Parathyroid adenoma (tissue), 2 donors: ENCODE results near the gene CIAO3.

ENCODE experiments used
- H2AFZ ChIP-seq: fragments of 300-600 bp; sonication (generic); one replicate; pipeline ENCODE4 v1.7.0; 2017; ENCODE audit warnings: antibody characterized with exemption, mild to moderate bottlenecking
- H3K27ac ChIP-seq: fragments of 300-600 bp; sonication (generic); one replicate; pipeline ENCODE4 v1.7.0; 2017
- H3K27me3 ChIP-seq: fragments of 300-600 bp; sonication (generic); one replicate; pipeline ENCODE4 v1.7.0; 2017; ENCODE audit warnings: low read length; ENCODE audit not compliant: control insufficient read depth, insufficient read depth
- H3K36me3 ChIP-seq: fragments of 300-600 bp; sonication (generic); one replicate; pipeline ENCODE4 v1.7.0; 2017; ENCODE audit warnings: low read length; ENCODE audit not compliant: control insufficient read depth, insufficient read depth
- H3K4me1 ChIP-seq: fragments of 300-600 bp; sonication (generic); one replicate; pipeline ENCODE4 v1.7.0; 2017; ENCODE audit warnings: control low read depth
- H3K4me2 ChIP-seq: fragments of 300-600 bp; sonication (generic); one replicate; pipeline ENCODE4 v1.7.0; 2017; ENCODE audit warnings: low read length
- H3K4me3 ChIP-seq: fragments of 300-600 bp; sonication (generic); one replicate; pipeline ENCODE4 v1.7.0; 2017; ENCODE audit warnings: low read depth, low read length
- H3K79me2 ChIP-seq: fragments of 300-600 bp; sonication (generic); one replicate; pipeline ENCODE4 v1.7.0; 2017; ENCODE audit warnings: control low read depth
- H3K9ac ChIP-seq: fragments of 300-600 bp; sonication (generic); one replicate; pipeline ENCODE4 v1.7.0; 2017; ENCODE audit warnings: mild to moderate bottlenecking
- H3K9me3 ChIP-seq: fragments of 300-600 bp; sonication (generic); one replicate; pipeline ENCODE4 v1.7.0; 2017; ENCODE audit warnings: low read length; ENCODE audit not compliant: control insufficient read depth
- TF ChIP-seq, protein P1 (sequence below): fragments of 300-600 bp; sonication (generic); IDR thresholded peaks from one replicate; pipeline ENCODE4 v1.7.0; 2017; ENCODE audit warnings: antibody characterized with exemption, mild to moderate bottlenecking
- donor health status: primary hyperparathyroidism.

Gene CIAO3

DNA sequence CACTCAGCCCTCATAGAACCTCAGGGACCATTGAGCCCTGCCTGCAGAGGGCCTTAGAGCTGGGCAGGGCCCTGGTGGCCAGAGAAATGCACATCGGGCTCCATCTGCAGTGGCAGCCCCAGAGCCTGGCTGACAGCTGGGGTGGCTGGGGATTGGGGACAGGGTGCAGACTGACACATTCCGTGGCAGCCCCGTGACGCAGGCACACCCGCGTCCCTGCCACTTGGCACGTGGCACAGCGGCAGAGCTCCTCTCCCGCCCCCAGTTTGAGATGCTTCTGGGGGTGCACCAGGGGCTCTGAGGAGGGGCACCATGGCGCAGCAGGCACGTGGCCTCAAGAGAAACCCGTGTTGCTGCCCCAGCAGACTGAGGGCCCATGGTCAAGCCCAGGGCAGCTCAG, 37.4 kb downstream of the CIAO3 start:
- TF ChIP-seq, protein P1, sequence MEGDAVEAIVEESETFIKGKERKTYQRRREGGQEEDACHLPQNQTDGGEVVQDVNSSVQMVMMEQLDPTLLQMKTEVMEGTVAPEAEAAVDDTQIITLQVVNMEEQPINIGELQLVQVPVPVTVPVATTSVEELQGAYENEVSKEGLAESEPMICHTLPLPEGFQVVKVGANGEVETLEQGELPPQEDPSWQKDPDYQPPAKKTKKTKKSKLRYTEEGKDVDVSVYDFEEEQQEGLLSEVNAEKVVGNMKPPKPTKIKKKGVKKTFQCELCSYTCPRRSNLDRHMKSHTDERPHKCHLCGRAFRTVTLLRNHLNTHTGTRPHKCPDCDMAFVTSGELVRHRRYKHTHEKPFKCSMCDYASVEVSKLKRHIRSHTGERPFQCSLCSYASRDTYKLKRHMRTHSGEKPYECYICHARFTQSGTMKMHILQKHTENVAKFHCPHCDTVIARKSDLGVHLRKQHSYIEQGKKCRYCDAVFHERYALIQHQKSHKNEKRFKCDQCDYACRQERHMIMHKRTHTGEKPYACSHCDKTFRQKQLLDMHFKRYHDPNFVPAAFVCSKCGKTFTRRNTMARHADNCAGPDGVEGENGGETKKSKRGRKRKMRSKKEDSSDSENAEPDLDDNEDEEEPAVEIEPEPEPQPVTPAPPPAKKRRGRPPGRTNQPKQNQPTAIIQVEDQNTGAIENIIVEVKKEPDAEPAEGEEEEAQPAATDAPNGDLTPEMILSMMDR = no peak
- no peak overlapping the region for H3K4me2 ChIP-seq
- H3K4me3 ChIP-seq = no peak overlapping the region
- H3K79me2 ChIP-seq = peaks cover 28% of the 10 kb centered on the region
- H3K27me3 ChIP-seq = peaks cover 13% of the 10 kb centered on the region
- H2AFZ ChIP-seq = no peak overlapping the region
- H3K9ac ChIP-seq = no peak overlapping the region
- H3K9me3 ChIP-seq = no peaks in the 10 kb centered on the region
- no peak overlapping the region for H3K27ac ChIP-seq
- H3K4me1 ChIP-seq = no peaks in the 10 kb centered on the region
- H3K36me3 ChIP-seq = no peaks in the 10 kb centered on the region

- Histone ChIP-seq H3K27ac (no peak overlapping the region), H3K36me3 (no peaks in the 10 kb centered on the region), H2AFZ (no peak overlapping the region), H3K9me3 (no peaks in the 10 kb centered on the region), H3K4me3 (no peak overlapping the region), H3K27me3 (peaks cover 10% of the 10 kb centered on the region), H3K4me2 (no peak overlapping the region), H3K79me2 (peaks cover 31% of the 10 kb centered on the region), H3K4me1 (no peaks in the 10 kb centered on the region), H3K9ac (no peak overlapping the region)
- TF ChIP-seq, protein P1 = no peak
These were observed 38.5 kb downstream of the CIAO3 start for GRCh38 chr16:702341-702740.

- peaks cover 31% of the 10 kb centered on the region for H3K79me2 ChIP-seq
- H3K36me3 ChIP-seq = no peaks in the 10 kb centered on the region
- H3K27ac ChIP-seq = no peak overlapping the region
- H3K27me3 ChIP-seq = peaks cover 10% of the 10 kb centered on the region
- no peaks in the 10 kb centered on the region for H3K9me3 ChIP-seq
- no peak overlapping the region for H3K4me3 ChIP-seq
- TF ChIP-seq, protein P1 = no peak
- H2AFZ ChIP-seq = no peak overlapping the region
- no peak overlapping the region for H3K4me2 ChIP-seq
- H3K9ac ChIP-seq = no peak overlapping the region
- no peaks in the 10 kb centered on the region for H3K4me1 ChIP-seq
These were observed 39.9 kb downstream of the CIAO3 start for GRCh38 chr16:700684-701584.

- no peak overlapping the region for H3K9ac ChIP-seq
- no peak overlapping the region for H3K4me2 ChIP-seq
- no peak overlapping the region for H3K27ac ChIP-seq
- peaks cover 27% of the 10 kb centered on the region for H3K79me2 ChIP-seq
- peaks cover 5% of the 10 kb centered on the region for H3K27me3 ChIP-seq
- TF ChIP-seq, protein P1 = no peak
- no peak overlapping the region for H2AFZ ChIP-seq
- H3K4me3 ChIP-seq = no peak overlapping the region
- H3K4me1 ChIP-seq = no peaks in the 10 kb centered on the region
- no peaks in the 10 kb centered on the region for H3K9me3 ChIP-seq
- H3K36me3 ChIP-seq = no peaks in the 10 kb centered on the region
These were observed 41.7 kb downstream of the CIAO3 start for GRCh38 chr16:698911-699671.
